Esophagus mucosa (tissue), 1 donor: ENCODE results near the gene CRPPA. TPM values are rescaled to one million over a fixed set of nuclear protein-coding genes. Genes with fewer than 3 reads are reported as not detected.
"Not testable (repeated sequence)": the region's sequence is repeated elsewhere in the genome, so short reads cannot be mapped to it uniquely, and the experiment has no call there.

Experiments used
- ATAC-seq: fragments of 200-7000 bp; cut with Tn5 transposase; one replicate; pipeline ENCODE4 v1.9.1; 2020
- total RNA-seq: library from RNA; stranded (reverse); gene quantifications from one replicate; pipeline ENCODE4 v1.2.4, GENCODE V29; 2023
- donor health status: DM: yes; HTN: yes; CAD: no.

Gene CRPPA
- total RNA-seq, 1 donor from 2014 or later = 0.80 TPM

DNA sequence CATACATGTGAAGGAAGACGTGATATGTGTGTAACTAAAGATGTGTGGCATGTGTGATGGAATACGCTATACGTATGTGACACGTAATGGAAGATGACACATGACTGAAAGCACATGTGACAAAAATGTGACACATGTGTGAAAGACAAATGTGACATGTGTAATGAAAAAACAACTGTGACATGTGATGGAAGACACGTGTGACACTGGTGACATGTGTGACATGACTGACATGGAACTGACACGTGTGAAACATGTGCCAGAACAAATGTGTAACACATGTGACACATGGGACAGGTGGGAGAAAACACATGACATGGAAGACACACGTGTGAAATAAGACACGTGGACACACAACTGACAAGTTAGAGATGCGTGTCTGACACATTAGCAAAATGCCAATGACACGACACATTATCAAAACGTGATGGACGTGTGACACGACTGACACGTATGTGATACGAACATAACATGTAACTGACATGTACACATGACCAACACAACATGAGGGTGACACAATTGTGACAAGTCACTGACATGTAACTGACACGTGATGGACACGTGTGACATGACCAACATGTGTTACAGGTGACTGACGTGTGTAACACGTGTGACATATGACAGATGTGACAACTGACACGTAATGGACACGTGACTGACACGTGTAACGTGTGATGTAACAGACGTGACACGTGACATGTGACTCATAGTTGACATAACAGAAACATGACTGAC is 24.4 kb downstream of the CRPPA start:
- no peak for ATAC-seq

DNA sequence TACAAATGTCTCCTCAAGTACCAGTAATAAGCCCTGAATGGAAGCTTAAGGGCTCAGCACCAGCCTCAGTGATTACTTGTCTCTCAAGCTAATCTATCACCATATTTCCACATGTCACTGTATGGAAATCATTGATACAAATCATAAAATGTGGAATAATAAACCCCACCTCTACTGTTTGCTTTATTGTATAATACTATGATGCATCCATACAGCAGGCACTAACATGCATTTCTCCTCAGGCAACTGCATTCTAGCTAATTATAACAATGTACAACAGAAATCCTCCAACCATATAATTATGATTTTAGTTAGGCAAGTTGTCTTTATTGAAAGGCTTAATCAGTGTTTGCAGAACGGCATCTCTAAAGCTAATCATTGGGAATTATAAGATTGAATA is 26.2 kb downstream of the CRPPA start:
- ATAC-seq = peak; percentile 81

DNA sequence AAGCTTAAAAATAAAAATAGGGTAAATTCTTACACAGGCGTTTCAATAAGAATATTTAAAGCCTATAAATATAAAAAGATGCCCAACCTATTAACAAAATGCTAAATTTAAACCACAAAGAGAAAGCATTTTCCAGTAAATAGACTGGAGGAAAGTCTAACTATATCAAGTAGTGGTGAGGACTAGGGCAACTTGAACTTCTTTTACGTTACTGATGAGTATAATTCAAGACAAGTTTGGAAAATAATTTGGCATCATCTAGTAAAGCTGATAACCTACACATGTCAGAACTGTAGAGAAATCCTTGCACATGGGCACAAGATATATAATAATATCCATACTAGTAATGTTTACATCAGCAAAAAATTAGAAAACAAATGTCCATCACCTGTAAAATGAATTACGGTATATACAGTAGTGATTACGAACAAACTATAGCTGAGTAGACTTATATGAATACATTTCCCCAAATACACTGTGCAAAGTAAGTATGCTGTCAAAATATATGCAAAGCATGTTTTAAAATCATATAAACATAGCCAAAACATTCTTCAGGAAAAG is 27.4 kb downstream of the CRPPA start:
- no peak for ATAC-seq

DNA sequence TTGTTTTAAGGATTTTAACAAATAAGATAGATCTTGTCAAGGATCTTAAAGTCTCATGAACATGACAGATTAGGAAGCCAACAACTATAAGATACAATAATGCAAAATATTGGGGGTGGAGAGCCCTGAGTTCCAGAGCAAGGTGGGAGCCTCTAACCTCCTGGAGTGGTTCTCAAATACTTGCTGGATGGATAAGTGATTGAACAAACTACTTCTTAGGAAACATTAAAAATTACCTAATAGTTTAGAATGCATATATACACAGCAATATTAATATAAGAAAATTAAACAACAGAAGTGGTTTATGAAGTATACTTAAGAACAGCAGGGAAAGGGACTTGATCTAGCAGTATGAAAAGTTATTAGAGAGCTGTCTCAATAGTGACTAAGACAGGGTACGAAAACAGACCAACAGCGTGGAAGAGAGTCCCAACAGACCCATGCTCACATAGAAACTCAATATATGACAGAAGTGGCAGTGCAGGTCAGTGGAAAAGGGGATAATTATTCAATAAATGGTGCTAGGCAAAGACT is 28.3 kb downstream of the CRPPA start:
- no peak for ATAC-seq

DNA sequence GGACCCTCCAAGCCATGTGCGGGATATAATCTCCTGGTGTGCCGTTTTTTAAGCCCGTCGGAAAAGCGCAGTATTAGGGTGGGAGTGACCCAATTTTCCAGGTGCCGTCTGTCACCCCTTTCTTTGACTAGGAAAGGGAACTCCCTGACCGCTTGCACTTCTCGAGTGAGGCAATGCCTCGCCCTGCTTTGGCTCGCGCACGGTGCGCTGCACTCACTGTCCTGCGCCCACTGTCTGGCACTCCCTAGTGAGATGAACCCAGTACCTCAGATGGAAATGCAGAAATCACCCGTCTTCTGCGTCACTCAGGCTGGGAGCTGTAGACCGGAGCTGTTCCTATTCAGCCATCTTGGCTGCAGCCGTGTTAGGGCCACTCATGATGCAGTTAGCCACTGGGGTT is 37.6 kb downstream of the CRPPA start:
- ATAC-seq = not testable (repeated sequence)

DNA sequence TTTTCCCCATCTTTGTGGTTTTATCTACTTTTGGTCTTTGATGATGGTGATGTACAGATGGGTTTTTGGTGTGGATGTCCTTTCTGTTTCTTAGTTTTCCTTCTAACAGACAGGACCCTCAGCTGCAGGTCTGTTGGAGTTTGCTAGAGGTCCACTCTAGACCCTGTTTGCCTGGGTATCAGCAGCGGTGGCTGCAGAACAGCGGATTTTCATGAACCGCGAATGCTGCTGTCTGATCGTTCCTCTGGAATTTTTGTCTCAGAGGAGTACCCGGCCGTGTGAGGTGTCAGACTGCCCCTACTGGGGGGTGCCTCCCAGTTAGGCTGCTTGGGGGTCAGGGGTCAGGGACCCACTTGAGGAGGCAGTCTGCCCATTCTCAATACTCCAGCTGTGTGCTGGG is 38.2 kb downstream of the CRPPA start:
- not testable (repeated sequence) for ATAC-seq

Other genes with a start within 250 kb of the CRPPA start
- 1.9 TPM for gene SOSTDC1, start 44.2 kb upstream of the CRPPA start, total RNA-seq
- not detected for gene LRRC72, start 105.3 kb upstream of the CRPPA start, total RNA-seq
- gene ANKMY2, start 224.2 kb upstream of the CRPPA start, total RNA-seq = 7.3 TPM
- 58.9 TPM for gene BZW2, start 224.6 kb upstream of the CRPPA start, total RNA-seq